Immature natural killer cell (primary cell): Measurements from ENCODE around the gene PRIM1. TPM values are rescaled to one million over a fixed set of nuclear protein-coding genes. Genes with fewer than 3 reads are reported as not detected.

ENCODE experiments used
- DNase-seq, 3 donors: peaks; one replicate each; pipeline ENCODE4 v3.0.0; 2022; ENCODE audit warnings: mixed read lengths in 1 of 3
- H3K27ac Mint-ChIP-seq, 6 donors: one replicate each; pipeline ENCODE4 v1.8.0; 2020; ENCODE audit warnings: mixed read lengths in 6 of 6, mild to moderate bottlenecking in 5 of 6, inconsistent platforms in 4 of 6, moderate library complexity in 3 of 6
- H3K27me3 Mint-ChIP-seq, 3 donors: one replicate each; pipeline ENCODE4 v1.8.0; 2020 to 2021; ENCODE audit warnings: low read depth in 3 of 3, mild to moderate bottlenecking in 3 of 3, mixed read lengths in 3 of 3, moderate library complexity in 3 of 3, inconsistent platforms in 1 of 3
- H3K36me3 Mint-ChIP-seq, 3 donors: one replicate each; pipeline ENCODE4 v1.8.0; 2020; ENCODE audit warnings: mixed read lengths in 3 of 3, inconsistent platforms in 2 of 3, mild to moderate bottlenecking in 2 of 3
- H3K4me1 Mint-ChIP-seq, 2 donors: one replicate each; pipeline ENCODE4 v1.8.0; 2020; ENCODE audit warnings: inconsistent platforms in 2 of 2, mild to moderate bottlenecking in 2 of 2, mixed read lengths in 2 of 2, moderate library complexity in 1 of 2
- H3K4me3 Mint-ChIP-seq, 5 donors: one replicate each; pipeline ENCODE4 v1.8.0; 2020; ENCODE audit warnings: mild to moderate bottlenecking in 5 of 5, mixed read lengths in 5 of 5, inconsistent platforms in 3 of 5, moderate library complexity in 3 of 5
- H3K9me3 Mint-ChIP-seq, 6 donors: one replicate each; pipeline ENCODE4 v1.8.0; 2020; ENCODE audit warnings: mild to moderate bottlenecking in 6 of 6, mixed read lengths in 6 of 6, inconsistent platforms in 4 of 6, moderate library complexity in 3 of 6
- polyA plus RNA-seq, 3 donors: library from polyadenylated mRNA; unstranded; fragments of 300-500 nt; fragmentation: Illumina TruSeq; gene quantifications; one replicate each; pipeline ENCODE4 v1.2.3, GENCODE V29; 2021

PRIM1 gene
- polyA plus RNA-seq, 3 donors from 2014 or later, result 24.6 to 31.7 (median 27.4) TPM

GRCh38 chr12:56688846-56689109 is 63.3 kb downstream of the PRIM1 start:
- H3K9me3 Mint-ChIP-seq, result no peaks in the 10 kb centered on the region

GRCh38 chr12:56688129-56688845 is 63.8 kb downstream of the PRIM1 start, which contains the start of gene PTGES3:
TSS of gene PTGES3 (minus strand) at chr12:56688284. CDS start at chr12:56687999, 285 bp downstream.
- H3K27ac Mint-ChIP-seq, result peak within 1 kb of the TSS; percentile 96 to 100 (median 99)
- peak within 1 kb of the TSS; percentile 98 to 100 (median 99) for H3K4me3 Mint-ChIP-seq
- peaks cover 40 to 46% of the 10 kb centered on the region in 2 donors for H3K4me1 Mint-ChIP-seq
- H3K27me3 Mint-ChIP-seq, result peaks cover 9 to 31% (median 29%) of the 10 kb centered on the region in 3 donors
- DNase-seq, result peak; percentile 97 to 99 (median 98)
- no peaks in the 10 kb centered on the region for H3K9me3 Mint-ChIP-seq
- H3K36me3 Mint-ChIP-seq, result peaks cover 3 to 4% (median 4%) of the 10 kb centered on the region in 3 donors

More at GRCh38 chr12:56688846-56689109, 63.3 kb downstream of the PRIM1 start:
- DNase-seq, result no peak
- peaks cover 3 to 4% (median 4%) of the 10 kb centered on the region in 3 donors for H3K36me3 Mint-ChIP-seq
- H3K4me3 Mint-ChIP-seq, result peak overlapping the region; percentile 98 to 100 (median 99)
- H3K27ac Mint-ChIP-seq, result peak overlapping the region; percentile 96 to 100 (median 99)
- peaks cover 9 to 31% (median 29%) of the 10 kb centered on the region in 3 donors for H3K27me3 Mint-ChIP-seq
- peaks cover 40 to 44% of the 10 kb centered on the region in 2 donors for H3K4me1 Mint-ChIP-seq

GRCh38 chr12:56687223-56688128 is 64.6 kb downstream of the PRIM1 start:
- Mint-ChIP-seq H3K4me1 (peaks cover 46 to 52% of the 10 kb centered on the region in 2 donors), H3K27me3 (peaks cover 13 to 34% (median 31%) of the 10 kb centered on the region in 3 donors), H3K36me3 (peaks cover 3 to 4% (median 4%) of the 10 kb centered on the region in 3 donors), H3K9me3 (no peaks in the 10 kb centered on the region), H3K27ac (peak overlapping the region; percentile 96 to 100 (median 99)), H3K4me3 (peak overlapping the region; percentile 98 to 100 (median 99))
- peak in 2 of 3 donors; percentile 41 to 47 for DNase-seq

- Mint-ChIP-seq H3K9me3 (no peaks in the 10 kb centered on the region), H3K36me3 (peaks cover 3 to 4% (median 4%) of the 10 kb centered on the region in 3 donors), H3K4me3 (peak overlapping the region; percentile 63 to 100 (median 83)), H3K27ac (peak overlapping the region; percentile 88 to 99 (median 92)), H3K27me3 (peaks cover 13 to 34% (median 31%) of the 10 kb centered on the region in 3 donors), H3K4me1 (peaks cover 60 to 63% of the 10 kb centered on the region in 2 donors)
- DNase-seq, result peak in 1 of 3 donors; percentile 16
Observed at GRCh38 chr12:56684745-56685359, 67.3 kb downstream of the PRIM1 start.

- Mint-ChIP-seq H3K9me3 (no peaks in the 10 kb centered on the region), H3K27me3 (peaks cover 10 to 20% (median 19%) of the 10 kb centered on the region in 3 donors), H3K27ac (peak overlapping the region; percentile 24 to 81 (median 66)), H3K4me1 (peaks cover 63 to 74% of the 10 kb centered on the region in 2 donors), H3K36me3 (peaks cover 3 to 4% (median 4%) of the 10 kb centered on the region in 3 donors), H3K4me3 (peak overlapping the region in 3 of 5 donors; percentile 36 to 64 (median 50))
- DNase-seq, result no peak
Observed at GRCh38 chr12:56682323-56682722, 69.8 kb downstream of the PRIM1 start.

Other genes with a start within 250 kb of the PRIM1 start
- gene RBMS2, start 230.5 kb downstream of the PRIM1 start, polyA plus RNA-seq, result 1 to 10 TPM; 1.1 to 1.3 (median 1.3) TPM
- 10 to 100 TPM in 2 of 3 donors, 1 to 10 TPM in 1; 6.5 to 37.5 (median 11.9) TPM for gene BAZ2A, start 122.0 kb downstream of the PRIM1 start, polyA plus RNA-seq
- gene ATP5F1B, start 106.3 kb downstream of the PRIM1 start, polyA plus RNA-seq, result 1,000 to 10,000 TPM in 1 of 3 donors, 100 to 1,000 TPM in 2; 795 to 1,475 (median 867) TPM
- gene PTGES3, start 64.0 kb downstream of the PRIM1 start, polyA plus RNA-seq, result 100 to 1,000 TPM; 175 to 222 (median 180) TPM
- 100 to 1,000 TPM; 662 to 819 (median 747) TPM for gene NACA, start 27.0 kb downstream of the PRIM1 start, polyA plus RNA-seq
- 1 to 10 TPM in 1 of 3 donors, not detected in 2; 1.1 TPM for gene HSD17B6, start 11.0 kb upstream of the PRIM1 start, polyA plus RNA-seq
- gene SDR9C7, start 182.1 kb upstream of the PRIM1 start, polyA plus RNA-seq, result not detected
- gene RDH16, start 205.3 kb upstream of the PRIM1 start, polyA plus RNA-seq, result 1 to 10 TPM in 1 of 3 donors, under 1 TPM in 2; 0.14 to 1.9 (median 0.18) TPM